Gastroesophageal sphincter (tissue), 4 donors: ENCODE data around the gene KCNK18. TPM values are rescaled to one million over a fixed set of nuclear protein-coding genes. Genes with fewer than 3 reads are reported as not detected.

ENCODE experiments used
- ATAC-seq: fragments of 150-250 bp; one replicate; pipeline ENCODE4 v1.9.1; 2016; ENCODE audit warnings: mild to moderate bottlenecking, moderate library complexity
- H3K27ac ChIP-seq, 4 donors: fragments of 200-600 bp; sonication (generic) in 3 of 4; 1 replicate in 3 of 4; 2 replicates in 1 of 4; pipeline ENCODE4 v1.5.1; 2016 to 2019
- H3K27me3 ChIP-seq: fragments of 200-600 bp; sonication (generic); one replicate; pipeline ENCODE4 v1.5.1; 2019
- H3K36me3 ChIP-seq, 2 donors: fragments of 200-600 bp; sonication (generic); one replicate each; pipeline ENCODE4 v1.5.1; 2019; ENCODE audit warnings: control low read depth in 1 of 2
- H3K4me1 ChIP-seq, 3 donors: fragments of 200-600 bp; sonication (generic); 1 replicate in 2 of 3; 2 replicates in 1 of 3; pipeline ENCODE4 v1.5.1; 2016 to 2019; ENCODE audit warnings: control low read depth in 2 of 3
- H3K4me3 ChIP-seq, 2 donors: fragments of 200-600 bp; sonication (generic); one replicate each; pipeline ENCODE4 v1.5.1; 2019; ENCODE audit warnings: mild to moderate bottlenecking in 1 of 2, moderate library complexity in 1 of 2
- H3K9me3 ChIP-seq, 3 donors: fragments of 200-600 bp; sonication (generic); one replicate each; pipeline ENCODE4 v1.5.1; 2017 to 2019; ENCODE audit warnings: control low read depth in 2 of 3
- EP300 ChIP-seq: sonication (generic); formaldehyde crosslinking; IDR thresholded peaks from one replicate; pipeline ENCODE4 v1.6.1; 2017; ENCODE audit warnings: antibody characterized with exemption, mild to moderate bottlenecking
- POLR2A ChIP-seq, 2 donors: fragments of 450-650 bp; IDR thresholded peaks; one replicate each; pipeline ENCODE4 v1.6.1; 2017; ENCODE audit warnings: antibody characterized with exemption in 2 of 2, mild to moderate bottlenecking in 2 of 2, moderate library complexity in 1 of 2
- POLR2AphosphoS5 ChIP-seq: sonication (generic); formaldehyde crosslinking; IDR thresholded peaks from one replicate; pipeline ENCODE4 v1.6.1; 2017; ENCODE audit warnings: antibody characterized with exemption
- WGBS, 2 donors: methylation state at CpG; one replicate each; pipeline ENCODE4 v1.1.5; 2018; ENCODE audit warnings: low coverage in 1 of 2; 5-methylcytosine and 5-hydroxymethylcytosine counted together
- total RNA-seq, 4 donors: library from RNA; depleted of rRNA; stranded (reverse); fragments of >200 nt; gene quantifications; one replicate each; pipeline ENCODE4 v1.1.0, GENCODE V29; 2016
- TF ChIP-seq, protein P1 (sequence below), 4 experiments: fragments of 200-600 bp in 2 of 4; fragments of 450-650 bp in 2 of 4; sonication (generic) in 1 of 4; IDR thresholded peaks; one replicate each; pipeline ENCODE4 v1.5.1; 2017 to 2019; ENCODE audit warnings: antibody characterized with exemption in 4 of 4, mild to moderate bottlenecking in 2 of 4, moderate library complexity in 2 of 4

KCNK18 gene
- total RNA-seq, 4 donors from 2014 or later: not detected

DNA sequence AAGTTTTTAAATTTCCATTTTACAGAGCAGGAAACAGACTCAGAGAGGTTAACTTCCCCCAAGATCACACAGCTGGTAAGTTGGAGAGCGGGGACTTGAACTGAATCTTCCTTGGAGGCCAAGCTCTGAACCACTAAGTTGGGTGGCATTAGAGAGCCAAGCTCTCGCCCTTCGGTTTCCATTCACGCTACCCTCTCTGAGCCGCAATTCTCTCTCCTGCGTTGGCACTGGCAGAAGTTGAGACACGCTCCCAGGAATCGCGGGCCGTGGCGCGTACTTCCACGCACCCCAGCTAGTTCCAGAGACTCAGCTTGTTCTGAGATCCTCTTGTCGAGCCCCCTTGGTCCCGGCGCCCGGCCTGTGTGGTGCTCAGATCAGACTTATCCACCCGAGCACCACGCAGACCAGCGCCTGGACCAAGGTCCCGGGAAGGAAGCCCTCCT is 29.9 kb upstream of the KCNK18 start:
- no peaks in the 10 kb centered on the region for H3K9me3 ChIP-seq
- H3K36me3 ChIP-seq: no peaks in the 10 kb centered on the region
- H3K27me3 ChIP-seq: peaks cover 100% of the 10 kb centered on the region
- ATAC-seq: no peak
- no peak for TF ChIP-seq POLR2A (IDR thresholded peaks at IDR 0.05)
- TF ChIP-seq EP300: no peak
- no peak for TF ChIP-seq POLR2AphosphoS5
- TF ChIP-seq, protein P1, sequence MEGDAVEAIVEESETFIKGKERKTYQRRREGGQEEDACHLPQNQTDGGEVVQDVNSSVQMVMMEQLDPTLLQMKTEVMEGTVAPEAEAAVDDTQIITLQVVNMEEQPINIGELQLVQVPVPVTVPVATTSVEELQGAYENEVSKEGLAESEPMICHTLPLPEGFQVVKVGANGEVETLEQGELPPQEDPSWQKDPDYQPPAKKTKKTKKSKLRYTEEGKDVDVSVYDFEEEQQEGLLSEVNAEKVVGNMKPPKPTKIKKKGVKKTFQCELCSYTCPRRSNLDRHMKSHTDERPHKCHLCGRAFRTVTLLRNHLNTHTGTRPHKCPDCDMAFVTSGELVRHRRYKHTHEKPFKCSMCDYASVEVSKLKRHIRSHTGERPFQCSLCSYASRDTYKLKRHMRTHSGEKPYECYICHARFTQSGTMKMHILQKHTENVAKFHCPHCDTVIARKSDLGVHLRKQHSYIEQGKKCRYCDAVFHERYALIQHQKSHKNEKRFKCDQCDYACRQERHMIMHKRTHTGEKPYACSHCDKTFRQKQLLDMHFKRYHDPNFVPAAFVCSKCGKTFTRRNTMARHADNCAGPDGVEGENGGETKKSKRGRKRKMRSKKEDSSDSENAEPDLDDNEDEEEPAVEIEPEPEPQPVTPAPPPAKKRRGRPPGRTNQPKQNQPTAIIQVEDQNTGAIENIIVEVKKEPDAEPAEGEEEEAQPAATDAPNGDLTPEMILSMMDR (IDR thresholded peaks at IDR 0.05): no peak
- WGBS, 2 donors: 13 to 28% methylated on average over 2 to 10 of the region's 21 CpGs
- H3K27ac ChIP-seq: no peak overlapping the region
- peaks cover 0 to 55% (median 29%) of the 10 kb centered on the region in 3 donors for H3K4me1 ChIP-seq
- no peak overlapping the region for H3K4me3 ChIP-seq

DNA sequence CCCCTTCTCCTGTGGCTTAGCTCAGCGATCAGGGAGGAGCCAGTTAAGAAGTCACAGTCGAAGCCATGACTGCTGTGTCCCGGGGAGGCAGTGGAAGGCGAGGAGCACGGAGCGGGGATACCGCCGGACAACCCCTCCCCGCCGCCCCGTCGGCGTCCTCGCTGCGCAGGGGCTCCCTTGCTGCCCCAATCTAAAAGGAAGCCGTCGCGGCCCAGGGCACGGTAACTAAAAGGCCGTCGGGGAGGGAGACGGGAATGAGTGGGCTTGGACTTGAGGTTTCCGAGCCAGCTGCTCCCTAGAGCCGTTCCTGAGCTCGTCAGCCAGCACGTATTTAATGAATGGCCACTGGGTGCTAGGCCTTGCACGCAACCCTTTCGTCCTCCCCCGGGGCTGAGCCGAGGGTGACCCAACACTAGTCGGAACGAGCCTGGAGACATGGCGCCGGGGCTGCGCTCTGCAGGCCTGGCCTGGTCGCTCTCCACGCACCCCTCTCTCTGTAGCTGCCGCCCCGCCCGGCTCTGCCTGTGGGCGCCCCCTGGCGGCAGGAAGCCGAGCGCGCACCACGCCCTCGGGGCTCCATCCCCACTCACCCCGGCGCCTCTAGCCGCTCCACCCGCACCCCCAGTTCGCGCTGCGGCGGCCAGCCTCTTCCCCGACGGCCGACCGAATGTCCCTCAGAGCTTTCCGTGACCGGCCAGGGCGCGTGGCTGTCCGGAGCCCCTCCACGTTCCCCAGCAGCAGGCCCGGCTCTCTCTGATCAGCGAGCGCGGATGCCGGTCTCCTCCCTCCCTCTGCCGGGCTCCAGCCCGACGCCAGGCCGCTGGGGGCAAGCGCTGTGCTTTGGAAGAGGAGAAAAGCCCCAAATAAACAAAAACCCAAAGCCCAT is 29.3 kb upstream of the KCNK18 start:
- peak; percentile 75 for ATAC-seq
- WGBS, 2 donors: 6% methylated on average over 7 of the region's 75 CpGs; no CpG with 5 or more reads in 1 of the 2 donors
- Histone ChIP-seq H3K27me3 (peaks cover 100% of the 10 kb centered on the region), H3K27ac (no peak overlapping the region), H3K9me3 (no peaks in the 10 kb centered on the region), H3K4me3 (peak overlapping the region in 1 of 2 donors; percentile 30), H3K4me1 (peaks cover 0 to 49% (median 23%) of the 10 kb centered on the region in 3 donors), H3K36me3 (no peaks in the 10 kb centered on the region)
- TF ChIP-seq POLR2A (IDR thresholded peaks at IDR 0.05): no peak
- TF ChIP-seq, protein P1 (IDR thresholded peaks at IDR 0.05): peak; percentile 57 to 94 (median 82)

DNA sequence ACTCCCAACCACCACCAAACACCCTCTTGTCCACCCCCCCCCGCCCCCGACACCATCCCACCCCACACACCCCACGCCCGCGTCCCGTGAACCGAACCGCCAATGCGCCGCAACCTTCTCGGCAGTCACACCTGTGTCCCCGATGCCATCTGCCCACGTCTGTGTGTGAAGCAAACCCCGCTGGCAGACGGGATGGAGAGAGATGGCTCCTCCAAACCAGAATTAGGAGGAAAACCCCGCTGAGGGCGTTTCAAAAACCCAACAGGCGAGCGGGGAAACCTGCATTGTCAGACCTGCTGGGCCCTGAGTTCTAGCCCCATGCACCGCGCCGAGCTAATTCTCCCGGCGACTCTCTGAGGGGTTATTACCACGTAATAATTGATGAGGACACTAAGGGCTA is 28.6 kb upstream of the KCNK18 start:
- TF ChIP-seq POLR2AphosphoS5 (no peak), EP300 (no peak), POLR2A (IDR thresholded peaks at IDR 0.05) (no peak)
- TF ChIP-seq, protein P1 (IDR thresholded peaks at IDR 0.05): no peak
- 0% methylated on average over 3 of the region's 25 CpGs; no CpG with 5 or more reads in 1 of the 2 donors for WGBS, 2 donors
- H3K9me3 ChIP-seq: no peaks in the 10 kb centered on the region
- H3K4me1 ChIP-seq: peaks cover 0 to 42% (median 18%) of the 10 kb centered on the region in 3 donors
- H3K4me3 ChIP-seq: no peak overlapping the region
- no peak for ATAC-seq
- peaks cover 100% of the 10 kb centered on the region for H3K27me3 ChIP-seq
- H3K36me3 ChIP-seq: no peaks in the 10 kb centered on the region
- H3K27ac ChIP-seq: no peak overlapping the region

DNA sequence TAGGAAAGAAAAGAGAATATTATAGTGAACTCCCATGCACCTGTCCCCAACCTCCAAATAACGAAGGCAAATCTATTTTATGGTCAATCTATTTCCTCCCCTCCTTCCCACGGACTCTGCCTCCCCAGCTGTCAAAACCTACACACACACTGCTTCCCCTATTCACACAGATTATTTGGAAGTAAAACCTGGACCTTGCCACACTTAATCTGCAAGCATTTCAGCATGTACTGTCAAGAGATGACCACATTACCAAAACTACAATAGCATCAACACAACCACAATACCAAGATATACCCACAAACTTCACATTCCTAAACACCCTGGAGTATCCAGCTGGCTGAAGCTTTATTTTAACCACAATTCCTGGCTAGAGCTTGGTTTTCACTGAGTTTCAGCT is 27.8 kb upstream of the KCNK18 start:
- no peak for ATAC-seq
- no peak overlapping the region for H3K27ac ChIP-seq
- H3K9me3 ChIP-seq: no peaks in the 10 kb centered on the region
- H3K4me3 ChIP-seq: no peak overlapping the region
- 37 to 40% methylated on average over 2 of the region's 2 CpGs for WGBS, 2 donors
- peaks cover 100% of the 10 kb centered on the region for H3K27me3 ChIP-seq
- no peaks in the 10 kb centered on the region for H3K36me3 ChIP-seq
- no peak for TF ChIP-seq EP300
- TF ChIP-seq, protein P1 (IDR thresholded peaks at IDR 0.05): no peak
- no peak for TF ChIP-seq POLR2AphosphoS5
- no peak for TF ChIP-seq POLR2A (IDR thresholded peaks at IDR 0.05)
- H3K4me1 ChIP-seq: peaks cover 0 to 40% (median 18%) of the 10 kb centered on the region in 3 donors

DNA sequence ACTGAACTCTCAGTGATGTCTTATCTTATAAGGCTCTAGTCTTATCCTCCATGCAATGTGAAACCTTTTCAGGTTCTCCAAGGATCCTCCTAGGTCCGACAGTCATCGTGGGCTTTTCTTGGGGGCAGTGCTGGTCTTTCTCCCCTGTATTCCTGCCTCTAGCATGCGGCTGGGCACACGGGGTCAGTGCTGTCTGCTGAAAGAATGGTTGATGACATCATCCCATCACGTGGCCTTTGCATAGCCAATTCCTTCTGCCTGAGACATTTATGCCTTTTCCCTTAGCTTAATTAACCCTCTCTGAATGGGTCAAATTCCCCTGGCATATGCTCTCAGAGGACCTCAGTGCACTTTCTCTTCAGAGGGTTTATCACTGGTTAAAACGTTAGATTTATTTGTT is 27.0 kb upstream of the KCNK18 start:
- Histone ChIP-seq H3K9me3 (no peaks in the 10 kb centered on the region), H3K4me1 (peaks cover 0 to 40% (median 14%) of the 10 kb centered on the region in 3 donors), H3K27ac (no peak overlapping the region), H3K27me3 (peaks cover 100% of the 10 kb centered on the region), H3K4me3 (no peak overlapping the region), H3K36me3 (no peaks in the 10 kb centered on the region)
- 18 to 19% methylated on average over 6 of the region's 6 CpGs for WGBS, 2 donors
- TF ChIP-seq POLR2A (IDR thresholded peaks at IDR 0.05): no peak
- TF ChIP-seq EP300: no peak
- TF ChIP-seq, protein P1 (IDR thresholded peaks at IDR 0.05): no peak
- no peak for TF ChIP-seq POLR2AphosphoS5
- no peak for ATAC-seq
